GM19438 (cell line): Measurements from ENCODE around the gene NLRP9.
A peak's percentile ranks its signal among the peaks of the same experiment; 100 is the strongest.

Experiments used
- ATAC-seq: cut with Tn5 transposase; IDR thresholded peaks from one replicate; pipeline ENCODE4 v1.9.1; 2021; ENCODE audit warnings: low read depth; ENCODE audit not compliant: unreplicated experiment

The NLRP9 gene

DNA sequence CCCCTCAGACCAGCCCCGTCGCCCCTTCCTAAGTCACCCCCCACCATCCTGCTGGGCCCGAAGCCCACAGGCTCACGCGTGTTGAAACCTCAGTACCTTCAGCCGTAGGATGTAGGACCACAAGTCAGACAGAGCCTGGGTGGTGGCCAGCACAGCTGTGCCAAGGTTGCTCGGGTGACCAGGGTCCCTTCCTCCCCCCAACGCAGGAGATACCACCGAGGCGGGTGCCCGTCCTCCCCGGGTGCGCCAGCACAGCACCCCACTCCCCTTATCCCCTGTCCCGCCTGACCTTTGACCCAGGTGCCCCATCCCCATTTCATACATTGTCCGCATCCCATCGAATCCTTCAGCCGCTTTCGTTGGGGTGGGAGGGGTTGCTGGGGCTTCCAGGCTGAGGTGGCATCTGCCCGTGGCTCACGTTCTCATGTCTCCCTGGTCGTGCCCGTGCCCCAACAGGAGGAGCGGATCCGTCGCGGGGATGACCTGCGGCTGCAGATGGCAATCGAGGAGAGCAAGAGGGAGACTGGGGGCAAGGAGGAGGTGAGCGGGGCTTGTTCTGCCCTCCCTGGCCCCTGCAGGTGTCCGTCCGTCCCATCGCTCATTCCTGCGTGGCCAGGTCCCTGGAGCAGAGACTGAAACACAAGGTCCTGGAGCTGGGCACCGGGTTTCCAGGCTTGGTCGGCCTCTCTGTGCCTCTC is 48.6 kb downstream of the NLRP9 start:
- ATAC-seq: no peak

DNA sequence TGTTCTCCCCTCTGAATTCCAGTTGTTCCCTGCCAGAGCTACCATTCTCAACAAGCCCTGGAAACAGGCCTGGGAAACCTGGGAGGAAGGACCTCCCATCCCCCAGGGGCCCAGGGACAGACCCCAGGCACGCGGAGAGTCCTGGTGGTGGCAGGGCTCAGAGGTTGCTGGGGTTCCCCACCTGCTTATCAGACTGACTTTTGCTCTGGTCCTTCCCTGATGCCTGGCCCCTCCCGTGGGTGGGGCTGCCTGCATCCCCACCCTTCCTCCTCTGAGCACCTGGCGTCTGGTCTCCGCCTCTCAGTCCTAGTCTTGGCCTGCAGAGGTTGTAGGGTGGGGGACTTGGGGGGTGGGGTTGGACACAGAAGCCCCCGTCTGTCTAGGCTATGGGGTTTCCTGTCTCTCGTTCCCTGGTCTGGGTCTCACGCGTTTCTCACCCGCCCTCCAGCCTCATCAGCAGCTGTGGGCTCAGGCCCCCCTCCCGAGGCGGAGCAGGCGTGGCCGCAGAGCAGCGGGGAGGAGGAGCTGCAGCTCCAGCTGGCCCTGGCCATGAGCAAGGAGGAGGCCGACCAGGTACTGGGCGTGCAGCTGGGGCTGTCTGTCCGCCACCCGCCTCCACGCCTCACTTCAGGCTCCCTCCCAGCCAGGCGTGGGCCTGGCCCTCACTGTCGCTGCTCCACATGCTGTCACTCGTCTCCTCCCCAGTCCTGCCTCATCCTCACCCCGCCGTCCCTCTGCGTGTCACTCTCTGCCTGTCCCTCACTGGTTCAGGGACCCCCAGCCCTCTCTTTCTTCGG is 49.6 kb downstream of the NLRP9 start:
- ATAC-seq: no peak

DNA sequence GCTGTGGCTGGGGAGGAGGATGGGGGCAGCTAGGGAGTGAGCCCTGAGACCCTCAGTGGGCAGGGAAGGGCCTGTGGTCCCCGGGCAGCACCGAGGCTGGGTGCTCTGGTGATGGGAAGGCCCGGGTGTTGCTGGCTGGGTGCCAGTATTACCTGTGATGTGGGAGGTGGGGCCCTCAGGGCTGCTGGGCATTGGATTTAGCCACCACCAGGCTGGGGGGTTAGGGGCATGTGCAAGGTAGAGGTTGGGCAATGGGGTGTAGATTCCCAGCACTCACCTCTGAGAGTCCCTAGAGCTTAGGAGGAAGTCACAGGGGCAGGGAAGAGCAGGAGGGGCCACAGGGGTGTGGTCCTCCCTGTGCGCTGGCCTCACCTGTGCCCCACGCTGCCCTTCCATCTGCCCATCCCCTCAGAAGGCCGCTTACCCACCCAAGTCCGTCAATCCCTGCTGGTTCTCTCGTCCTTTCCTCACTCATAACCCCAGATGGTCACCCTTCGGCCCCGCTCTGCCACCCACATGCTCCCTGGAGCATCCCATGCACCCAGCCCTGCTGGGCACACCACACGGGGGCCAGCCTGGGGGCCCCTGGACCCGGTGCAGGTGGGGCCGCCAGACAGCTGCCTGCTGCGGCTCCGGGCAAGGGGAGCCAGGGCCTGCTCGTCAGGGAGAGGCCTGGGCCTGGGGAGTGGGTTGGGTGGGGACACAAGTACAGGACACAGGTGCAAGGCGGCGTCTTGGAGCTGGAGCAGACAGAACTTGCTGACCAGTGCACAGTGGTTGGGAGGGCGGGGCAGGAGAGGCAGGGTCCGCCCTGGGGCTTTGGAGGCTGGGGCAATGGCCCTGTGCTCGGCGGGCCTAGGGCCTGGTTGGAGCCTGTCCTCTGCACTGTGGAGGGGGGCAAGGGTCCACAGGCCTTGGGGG is 50.7 kb downstream of the NLRP9 start:
- no peak for ATAC-seq

DNA sequence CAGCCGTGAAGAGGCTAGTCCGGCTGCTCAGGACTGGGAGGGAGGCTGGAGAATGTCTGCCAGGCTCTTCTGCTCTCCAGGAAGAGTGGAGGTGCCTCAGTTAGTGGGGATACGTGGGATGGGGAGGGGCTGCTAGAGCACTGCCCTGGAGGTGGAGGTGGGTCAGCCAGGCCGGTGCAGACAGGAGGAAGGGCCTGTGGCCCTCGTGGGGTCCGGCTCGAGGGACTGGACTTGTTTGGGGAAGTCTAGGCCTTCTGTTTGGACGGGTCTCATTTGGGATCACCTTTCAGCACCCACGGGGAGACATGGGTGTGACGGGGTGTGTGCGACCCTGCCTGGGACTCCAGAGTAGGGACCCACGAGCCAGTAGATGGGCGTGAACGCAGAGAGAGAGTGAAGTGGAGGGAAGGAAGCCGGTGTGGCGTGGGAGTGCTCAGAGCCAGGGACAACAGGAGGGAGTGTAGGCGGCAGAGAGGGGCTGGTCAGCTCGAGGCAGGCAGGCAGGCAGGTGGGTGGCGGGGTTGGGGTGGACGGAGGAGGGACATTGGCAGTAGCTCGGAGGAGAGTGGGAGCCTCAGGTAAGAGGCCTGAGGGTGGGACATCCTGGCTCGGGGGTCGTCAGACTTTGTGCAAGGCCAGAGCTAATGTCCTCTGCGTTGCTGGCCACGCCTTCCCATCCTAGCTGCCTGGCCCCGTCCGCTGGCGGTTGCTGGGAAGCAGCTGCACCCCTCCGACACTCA is 51.7 kb downstream of the NLRP9 start:
- ATAC-seq: no peak

DNA sequence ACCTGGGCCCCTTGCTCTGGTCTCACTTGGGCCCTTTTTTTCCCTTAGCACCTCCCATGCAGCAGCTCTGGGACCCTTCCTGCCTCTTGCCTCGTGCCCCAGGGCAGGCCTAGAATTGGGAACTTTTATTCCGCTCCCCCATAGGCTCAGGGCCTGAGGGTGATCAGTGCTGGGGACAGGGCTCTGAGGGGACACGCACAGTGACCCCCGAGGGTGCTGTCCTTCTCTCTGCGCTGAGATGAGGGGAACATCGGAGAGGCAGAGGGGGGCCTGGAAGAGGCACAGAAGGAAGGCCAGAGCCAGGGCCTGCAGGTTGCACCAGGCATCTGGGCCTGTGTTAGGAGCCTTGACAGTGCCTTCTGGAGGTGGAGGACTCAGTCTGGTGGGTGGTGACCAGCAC is 52.4 kb downstream of the NLRP9 start:
- no peak for ATAC-seq

DNA sequence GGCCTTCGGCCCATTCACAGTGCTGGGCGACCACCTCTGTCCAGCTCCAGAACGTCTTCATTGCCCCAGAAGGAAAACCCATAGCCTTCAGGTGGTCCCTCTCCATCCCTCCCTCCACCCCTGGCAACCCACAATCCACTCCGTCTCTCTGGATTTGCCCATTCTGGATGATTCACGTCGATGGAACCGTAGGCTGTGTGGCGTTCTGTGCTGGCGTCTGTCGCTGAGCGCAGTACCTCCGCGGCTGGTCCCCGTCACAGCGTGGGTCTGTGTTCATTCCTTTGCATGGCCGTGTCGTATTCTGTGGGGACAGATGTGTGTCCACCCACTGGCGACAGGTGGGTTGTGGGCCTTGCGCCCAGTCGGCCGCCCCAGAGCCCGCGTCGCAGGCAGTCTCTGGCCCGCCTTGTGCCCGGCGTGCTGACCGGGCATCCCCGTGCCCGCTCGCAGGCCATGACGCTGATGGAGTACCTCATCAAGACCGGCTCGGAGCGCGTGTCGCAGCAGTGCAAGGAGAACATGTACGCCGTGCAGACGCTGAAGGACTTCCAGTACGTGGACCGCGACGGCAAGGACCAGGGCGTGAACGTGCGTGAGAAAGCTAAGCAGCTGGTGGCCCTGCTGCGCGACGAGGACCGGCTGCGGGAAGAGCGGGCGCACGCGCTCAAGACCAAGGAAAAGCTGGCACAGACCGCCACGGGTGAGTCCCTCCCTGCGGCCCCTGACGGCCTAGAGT is 53.1 kb downstream of the NLRP9 start:
- ATAC-seq: no peak

DNA sequence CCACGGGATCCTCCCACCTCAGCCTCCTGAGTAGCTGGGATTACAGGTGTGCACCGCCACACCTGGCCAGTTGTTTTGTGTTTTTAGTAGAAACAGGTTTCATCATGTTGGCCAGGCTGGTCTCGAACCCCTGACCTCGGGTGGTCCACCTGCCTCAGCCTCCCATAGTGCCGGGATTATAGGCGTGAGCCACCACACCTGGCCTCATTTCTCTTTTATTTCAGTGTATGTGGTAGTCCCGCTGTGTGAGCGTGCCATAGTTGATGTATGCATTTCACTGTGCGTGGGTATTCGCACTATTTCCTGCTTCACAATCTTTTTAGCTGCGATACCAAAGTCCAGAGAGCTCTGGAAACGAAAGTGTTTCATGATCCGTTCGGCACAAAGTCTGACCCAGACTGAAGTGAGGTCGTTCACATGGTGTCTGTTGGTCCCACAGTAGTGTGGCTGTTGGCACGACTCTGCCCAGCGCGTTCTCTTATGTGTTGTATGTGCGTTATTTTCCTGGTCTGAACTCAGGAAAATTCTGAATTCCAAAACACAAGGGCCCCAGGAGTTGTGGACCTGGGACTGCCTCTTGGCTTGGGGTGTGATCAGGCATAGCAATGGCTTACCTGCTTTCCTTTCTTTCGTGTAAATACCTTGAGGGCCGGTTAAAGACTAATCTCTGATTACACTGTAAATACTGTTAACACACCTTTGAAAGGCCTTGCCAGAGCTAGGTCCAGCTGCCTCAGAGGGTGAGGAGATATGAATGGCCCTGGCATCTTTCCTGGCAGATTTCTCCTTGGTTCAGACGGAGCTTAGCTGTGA is 54.5 kb downstream of the NLRP9 start:
- no peak for ATAC-seq

DNA sequence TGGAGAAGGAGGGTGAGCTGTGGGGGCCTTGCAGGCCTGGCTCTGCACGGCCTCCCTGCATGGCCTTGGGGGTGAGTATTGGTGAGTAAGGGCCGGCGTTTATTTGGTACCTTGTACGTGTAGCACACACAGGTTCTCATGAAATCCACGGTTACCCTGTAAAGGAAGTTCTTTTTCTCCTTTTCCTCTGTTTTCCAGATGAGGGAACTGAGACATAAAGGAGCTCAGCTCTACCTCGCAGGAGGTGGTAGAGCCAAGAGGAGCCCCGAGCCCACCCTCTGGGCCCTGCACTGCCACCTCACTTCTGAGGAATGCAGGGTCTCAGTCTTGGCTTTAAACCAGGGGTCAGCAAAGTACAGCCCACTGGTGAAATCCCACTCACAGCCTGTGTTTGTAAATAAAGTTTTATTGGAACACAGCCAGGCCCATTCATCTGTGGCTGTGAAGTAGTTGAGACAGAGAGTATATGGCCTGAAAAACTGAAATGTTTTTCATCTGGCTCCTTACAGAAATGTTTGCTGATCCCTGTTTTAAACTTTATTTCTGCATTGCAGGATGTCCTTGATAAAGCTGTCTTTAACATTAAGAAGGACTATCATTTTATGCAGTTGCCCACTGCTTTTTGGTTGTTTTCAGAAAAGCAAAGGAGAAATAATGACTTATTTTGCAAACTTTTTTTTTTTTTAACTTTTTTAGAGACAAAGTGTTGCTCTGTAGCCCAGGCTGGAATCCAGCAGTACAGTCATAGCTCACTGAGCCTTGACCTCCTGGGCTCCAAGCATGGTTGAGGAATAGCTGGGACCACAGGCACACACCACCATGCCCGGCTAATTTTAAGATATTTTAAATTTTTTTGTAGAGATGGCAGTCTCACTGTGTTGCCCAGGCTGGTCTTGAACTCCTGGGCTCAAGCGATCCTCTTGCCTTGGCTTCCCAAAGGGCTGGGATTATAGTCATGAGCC is 56.8 kb downstream of the NLRP9 start:
- ATAC-seq: no peak

DNA sequence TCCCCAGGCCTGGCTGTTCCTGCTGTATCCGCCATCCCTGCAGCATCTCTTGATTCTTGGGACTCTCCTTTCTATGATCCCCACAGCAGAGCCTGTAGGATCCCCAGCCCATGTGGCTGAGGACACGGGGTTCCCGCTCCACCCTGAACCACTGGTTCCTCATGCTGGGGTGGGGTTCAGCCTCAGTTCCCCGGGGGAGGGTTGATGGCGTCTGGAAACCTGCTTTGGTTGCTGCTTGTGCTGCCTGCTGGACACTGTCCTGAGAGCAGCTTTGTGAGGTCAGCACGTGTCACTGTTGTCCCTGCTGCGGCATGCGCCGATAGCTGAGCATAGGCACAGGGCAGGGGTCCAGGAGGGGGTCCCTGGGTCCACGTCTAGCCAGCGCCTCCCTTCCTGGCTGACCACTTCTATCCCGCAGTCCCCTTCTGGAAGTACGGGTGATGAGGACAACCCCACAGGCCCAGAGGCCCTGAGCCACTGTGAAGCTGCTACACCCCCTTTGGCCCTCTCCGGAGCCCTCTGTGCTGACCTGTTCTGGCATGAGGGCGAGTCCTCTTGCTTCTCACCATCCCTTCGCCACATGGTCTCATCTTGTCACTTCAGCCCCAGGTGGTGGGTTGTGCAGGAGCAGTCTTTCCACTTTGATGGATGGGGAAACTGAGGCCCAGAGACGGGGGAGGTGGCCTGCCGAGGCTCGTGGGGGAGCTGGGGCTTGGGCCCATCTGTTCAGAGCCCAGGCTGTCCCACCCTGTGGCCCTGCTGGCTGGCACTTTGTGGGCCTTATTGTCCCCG is 57.7 kb downstream of the NLRP9 start:
- no peak for ATAC-seq

DNA sequence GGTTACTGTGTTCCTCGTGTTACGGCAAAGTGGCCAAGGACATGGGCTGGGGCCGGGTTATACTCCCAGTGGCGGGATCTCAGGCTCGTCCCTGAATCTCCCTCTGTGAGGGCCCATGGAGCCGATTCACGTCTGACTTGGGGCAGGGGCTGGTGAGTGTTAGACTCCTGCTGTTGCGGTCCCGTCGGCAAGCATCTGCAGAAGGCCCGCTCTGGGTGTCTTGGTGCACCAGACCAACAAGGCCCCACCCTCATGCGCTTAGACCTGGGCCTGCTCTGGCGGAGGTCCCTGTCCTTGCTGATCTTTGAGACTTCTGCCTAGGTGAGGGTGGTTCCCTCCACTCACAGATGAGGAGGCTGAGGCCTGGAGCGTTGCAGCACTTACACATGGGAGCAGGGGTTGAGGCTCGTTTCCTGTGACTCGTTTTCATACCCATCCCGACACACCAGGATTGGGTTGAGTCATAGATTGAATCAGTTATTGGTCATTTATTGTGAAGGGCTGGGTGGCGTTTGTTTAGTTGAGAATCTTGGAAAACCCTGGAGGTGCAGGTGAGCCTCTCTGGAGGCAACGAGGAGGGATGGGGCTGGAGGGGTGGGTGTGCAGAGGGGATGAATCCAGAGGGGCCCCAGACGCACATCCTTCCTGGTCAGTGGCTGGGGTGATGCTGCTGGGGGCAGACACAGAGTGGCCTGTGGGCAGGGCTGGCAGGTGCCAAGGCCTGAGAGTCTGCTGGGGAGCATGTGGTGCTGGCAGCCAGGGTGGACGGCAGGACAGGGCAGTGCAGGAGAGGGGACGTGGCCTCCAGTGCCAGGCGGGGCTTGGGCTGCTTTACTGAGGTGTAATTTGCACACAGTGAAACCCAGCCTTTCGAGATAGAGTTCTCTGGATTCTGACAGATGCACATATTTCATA is 58.6 kb downstream of the NLRP9 start:
- no peak for ATAC-seq

DNA sequence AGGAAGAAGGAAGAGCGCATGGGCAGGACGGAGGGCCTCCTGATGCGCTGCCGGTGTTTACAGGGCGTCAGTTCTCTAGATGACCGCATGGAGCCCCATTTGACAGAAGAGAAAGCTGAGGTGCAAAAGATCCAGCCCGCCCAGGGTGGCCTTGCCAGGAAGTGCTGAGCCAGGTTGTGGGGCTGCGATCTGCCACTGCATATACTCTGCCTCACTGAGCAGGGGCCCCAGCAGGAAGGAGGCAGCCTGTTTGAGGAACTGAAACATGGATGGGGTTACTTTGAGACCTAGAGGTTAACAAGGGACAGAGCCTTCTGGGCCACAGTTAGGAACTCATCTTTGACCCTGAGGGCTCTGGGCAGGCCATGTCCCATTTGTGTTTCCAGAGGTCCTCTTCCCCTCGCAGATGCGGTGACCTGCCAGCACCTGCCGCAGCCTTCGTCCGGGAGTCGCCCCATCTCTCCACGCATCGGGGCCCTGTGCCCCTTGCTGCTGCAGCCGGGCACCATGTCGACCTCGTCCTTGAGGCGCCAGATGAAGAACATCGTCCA is 60.0 kb downstream of the NLRP9 start:
- ATAC-seq: peak; percentile 56

DNA sequence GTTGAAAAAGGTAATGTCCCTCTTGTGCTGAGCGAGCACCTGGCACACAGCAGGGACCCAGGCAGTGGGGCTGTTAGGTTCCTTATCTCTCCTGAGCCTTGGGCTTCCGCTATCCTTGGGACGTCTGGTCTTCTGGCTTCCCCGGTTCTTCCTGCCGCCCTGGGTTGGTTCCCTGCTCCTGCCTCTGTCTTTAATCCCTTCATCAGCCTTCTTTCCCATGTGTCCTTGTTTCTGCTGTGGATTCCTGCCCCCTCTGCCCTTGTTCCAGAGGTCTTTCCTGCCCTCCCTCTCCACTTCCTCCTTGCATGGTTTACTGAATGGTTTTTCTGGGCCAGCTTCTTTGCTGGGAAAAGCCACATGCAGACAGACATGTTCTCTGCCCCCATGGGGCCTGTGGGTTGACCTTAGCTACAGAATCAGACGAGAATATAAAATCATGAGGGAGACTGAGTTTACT is 60.6 kb downstream of the NLRP9 start:
- no peak for ATAC-seq

DNA sequence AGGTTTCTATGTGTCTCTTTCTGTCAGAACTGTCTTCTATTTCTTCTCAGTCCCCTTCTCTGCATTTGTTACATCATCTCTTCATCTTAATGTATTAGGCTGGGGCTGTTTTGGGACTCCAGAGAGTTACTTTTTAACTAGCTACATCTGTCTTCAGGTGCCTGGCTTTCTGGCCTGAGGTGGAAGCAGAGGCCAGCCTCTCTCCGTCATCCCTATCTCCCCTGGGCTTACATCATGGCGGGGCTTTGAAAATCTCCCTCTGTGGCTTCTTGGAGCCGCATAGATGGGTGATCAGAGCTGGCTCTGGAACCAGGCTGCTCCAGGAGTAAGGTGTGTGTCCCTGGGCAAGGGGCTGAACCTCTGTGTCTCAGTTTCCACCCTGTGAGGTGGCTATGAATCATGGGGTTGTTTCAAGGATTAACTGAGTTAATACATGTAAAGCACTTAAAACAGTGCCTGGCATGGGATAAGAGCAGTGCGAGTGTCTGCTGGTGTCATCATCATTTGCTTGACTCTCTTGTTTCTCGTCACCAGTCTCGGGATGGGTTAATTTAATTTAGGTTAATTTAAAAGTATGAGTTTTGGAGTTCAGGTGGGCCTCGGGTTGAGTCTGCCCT is 61.2 kb downstream of the NLRP9 start:
- ATAC-seq: no peak

DNA sequence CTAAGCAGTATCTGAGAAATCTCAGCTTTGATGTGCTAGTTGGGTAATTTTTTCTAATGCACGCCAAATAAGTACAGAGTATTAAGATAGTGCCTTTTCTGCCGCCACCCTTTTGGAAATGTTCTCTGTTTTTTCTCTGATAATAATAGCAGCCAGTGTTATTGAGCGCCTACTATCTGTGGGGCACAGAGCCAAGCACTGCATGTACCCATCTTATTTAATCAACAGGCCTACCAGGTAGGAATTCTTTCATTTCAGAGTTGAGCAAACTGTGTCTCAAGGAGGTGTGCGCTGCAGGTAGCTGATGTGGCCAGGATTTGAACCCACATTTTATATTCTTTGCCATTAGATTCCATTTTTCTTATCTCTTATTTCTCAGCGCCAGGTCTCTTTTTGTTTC is 61.8 kb downstream of the NLRP9 start:
- ATAC-seq: no peak

DNA sequence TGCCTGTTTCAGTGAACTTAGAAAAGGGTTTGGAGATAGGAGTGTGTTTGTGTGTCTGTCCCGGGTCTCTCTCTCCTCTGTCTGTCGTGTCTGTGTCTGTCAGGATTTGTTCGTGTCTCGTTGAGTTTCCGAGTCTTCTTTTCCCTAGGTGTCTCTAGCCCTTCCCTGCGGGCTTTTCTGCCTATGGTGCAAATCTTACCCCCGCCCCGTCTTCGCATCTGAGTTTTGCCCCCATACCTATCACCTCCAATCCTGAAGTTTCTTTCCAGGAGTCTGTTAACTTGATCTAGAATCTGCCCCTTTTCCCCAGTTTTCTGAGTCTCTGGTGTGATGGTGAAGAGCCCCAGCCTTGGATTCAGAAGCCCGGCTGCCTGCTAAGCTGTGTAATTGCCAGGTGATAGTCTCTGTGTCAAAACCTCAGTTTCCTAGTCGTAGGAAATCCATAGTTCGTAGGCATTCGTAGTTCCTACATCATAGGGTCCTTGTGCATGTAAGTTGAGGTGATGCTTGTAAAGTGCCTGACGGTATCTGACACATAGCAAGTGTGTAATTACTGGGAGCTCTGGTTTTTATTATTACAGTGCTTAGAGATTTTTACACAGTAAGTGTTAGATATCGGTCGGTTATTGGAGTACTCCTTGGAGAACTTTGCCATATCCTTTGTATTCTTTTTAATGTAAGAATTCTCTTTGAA is 62.4 kb downstream of the NLRP9 start:
- ATAC-seq: no peak
